Heart left ventricle (tissue), 16 donors: ENCODE data around the gene LGI1. TPM values are rescaled to one million over a fixed set of nuclear protein-coding genes. Genes with fewer than 3 reads are reported as not detected.

Experiments used
- ATAC-seq, 4 donors: fragments of 200-7000 bp; cut with Tn5 transposase; one replicate each; pipeline ENCODE4 v1.9.1; 2020 to 2022; ENCODE audit warnings: moderate library complexity in 4 of 4, mild to moderate bottlenecking in 3 of 4, moderate number of reproducible peaks in 1 of 4
- DNase-seq, 5 donors: peaks; one replicate each; pipeline ENCODE4 v3.0.0-alpha.2; 2020
- H3K27ac ChIP-seq, 12 donors: fragments of 200-600 bp; sonication (generic) in 4 of 12; one replicate each; pipeline versions ENCODE4 v1.5.0 to v1.8.0; 2016 to 2022; ENCODE audit warnings: mild to moderate bottlenecking in 2 of 12
- H3K27me3 ChIP-seq, 9 donors: fragments of 200-600 bp; sonication (generic) in 2 of 9; one replicate each; pipeline versions ENCODE4 v1.5.1 to v1.8.0; 2016 to 2022; ENCODE audit warnings: mild to moderate bottlenecking in 3 of 9
- H3K36me3 ChIP-seq, 9 donors: fragments of 200-600 bp; sonication (generic) in 2 of 9; one replicate each; pipeline versions ENCODE4 v1.5.0 to v1.8.0; 2018 to 2022; ENCODE audit warnings: mild to moderate bottlenecking in 2 of 9
- H3K4me1 ChIP-seq, 12 donors: fragments of 200-600 bp; sonication (generic) in 4 of 12; one replicate each; pipeline versions ENCODE4 v1.5.0 to v1.8.0; 2016 to 2022; ENCODE audit warnings: mild to moderate bottlenecking in 3 of 12
- H3K4me3 ChIP-seq, 12 donors: fragments of 200-600 bp; sonication (generic) in 4 of 12; one replicate each; pipeline versions ENCODE4 v1.5.0 to v1.8.0; 2017 to 2022; ENCODE audit warnings: mild to moderate bottlenecking in 9 of 12, moderate library complexity in 4 of 12
- H3K9me3 ChIP-seq, 12 donors: fragments of 200-600 bp; sonication (generic) in 4 of 12; one replicate each; pipeline versions ENCODE4 v1.5.0 to v1.8.0; 2016 to 2022; ENCODE audit warnings: mild to moderate bottlenecking in 1 of 12
- POLR2A ChIP-seq, 2 donors: fragments of 450-650 bp; IDR thresholded peaks; one replicate each; pipeline ENCODE4 v1.6.1; 2017; ENCODE audit warnings: antibody characterized with exemption in 2 of 2, mild to moderate bottlenecking in 2 of 2, moderate library complexity in 2 of 2
- WGBS, 4 donors: extraction: QIAGEN DNeasy Blood & Tissue Kit in 2 of 4; methylation state at CpG; one replicate each; pipeline versions ENCODE4 v1.1.5 to v1.1.7; 2013 to 2018; 5-methylcytosine and 5-hydroxymethylcytosine counted together
- intact Hi-C, 10 donors: fragments of 100-400 bp; cut with DNase I; formaldehyde crosslinking; loops; one replicate each; pipeline versions ENCODE4 v1.11.1 to v1.14.2; 2022
- polyA plus RNA-seq, 2 donors: library from polyadenylated mRNA; stranded (reverse); fragments of 200-250 nt; gene quantifications; one replicate each; pipeline ENCODE4 v1.2.3, GENCODE V29; 2013
- total RNA-seq, 9 donors: library from RNA; depleted of rRNA in 2 of 9; stranded (reverse); fragments of >200 nt in 2 of 9; fragmentation: NEBNext Ultra II Directional in 3 of 9; extraction: Animal tissue kit (Norgen Biotek cat#: 25700) in 3 of 9; gene quantifications; one replicate each; pipeline versions ENCODE4 v1.1.0 to v1.2.4, GENCODE V29; 2016 to 2023
- TF ChIP-seq, protein P1 (sequence below), 12 donors: fragments of 200-600 bp; sonication (generic) in 4 of 12; IDR thresholded peaks; one replicate each; pipeline versions ENCODE4 v1.5.0 to v1.8.0; 2018 to 2022; ENCODE audit warnings: antibody characterized with exemption in 12 of 12, mild to moderate bottlenecking in 5 of 12
- donor health status: ischemic (EF 13 %, LVEDD 7.1; RV severe dilation, severe dysfunction).
- donor health status: healthy with polysubstance abuse.
- donor health status: DM: no; HTN: yes; CAD: no.
- donor health status: DM: no; HTN: no; CAD: no.
- donor health status: ischemic (EF 25% LVEDD 6.9; RV normal size, moderate dysfunction).
- donor health status: ischemic (EF 25% LVEDD 5.7; RV mildly dilated, moderate dysfunction).
- donor health status: healthy.
- donor health status: DM: yes; HTN: yes; CAD: no.
- donor health status: ischemic (EF 35%, LVEDD 5.7; RV mildly dilated, moderate dysfunction).
- donor health status: nonischemic (EF 11% LVEDD 7.7; RV severe dilation, severe dysfunction).
- donor health status: DM: yes; HTN: yes; CAD: no.
- donor health status: PGD.
- donor health status: ischemic (EF 29% LVEDD 5.4; RV normal size, mild dysfunction).
- donor health status: nonischemic (EF 23%, LVEDD 6.1; RV moderate dilation, normal function).

Gene LGI1
- total and polyA plus RNA-seq, 11 donors, result 0.30 to 0.57 (median 0.52) TPM; not detected in 8

DNA sequence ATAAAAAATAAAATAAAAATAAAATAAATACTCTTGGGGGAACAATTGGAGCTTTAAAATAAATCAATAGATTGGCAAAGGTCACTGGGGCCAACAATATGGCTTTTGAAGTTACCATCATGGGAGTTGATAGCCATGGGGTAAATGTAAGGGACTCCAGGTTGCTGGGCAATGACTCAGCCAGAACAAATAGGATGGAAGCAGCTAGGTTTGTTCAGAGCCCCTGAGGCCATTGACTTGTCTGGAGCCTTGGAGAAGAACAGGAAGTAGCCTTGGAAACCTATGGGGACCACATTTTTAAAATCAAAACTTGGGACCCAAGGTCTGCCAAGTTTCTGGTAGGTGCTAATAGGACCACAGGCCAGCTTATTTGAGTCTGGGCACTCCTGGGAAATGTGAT is 35.2 kb upstream of the LGI1 start:
- H3K9me3 ChIP-seq, result no peaks in the 10 kb centered on the region
- H3K27me3 ChIP-seq, result peaks cover 0 to 23% (median 3%) of the 10 kb centered on the region in 9 donors
- intact Hi-C loops, result no loop called here
- no peak for DNase-seq
- no peak overlapping the region for H3K27ac ChIP-seq
- TF ChIP-seq POLR2A (IDR thresholded peaks at IDR 0.05), result no peak
- TF ChIP-seq, protein P1, sequence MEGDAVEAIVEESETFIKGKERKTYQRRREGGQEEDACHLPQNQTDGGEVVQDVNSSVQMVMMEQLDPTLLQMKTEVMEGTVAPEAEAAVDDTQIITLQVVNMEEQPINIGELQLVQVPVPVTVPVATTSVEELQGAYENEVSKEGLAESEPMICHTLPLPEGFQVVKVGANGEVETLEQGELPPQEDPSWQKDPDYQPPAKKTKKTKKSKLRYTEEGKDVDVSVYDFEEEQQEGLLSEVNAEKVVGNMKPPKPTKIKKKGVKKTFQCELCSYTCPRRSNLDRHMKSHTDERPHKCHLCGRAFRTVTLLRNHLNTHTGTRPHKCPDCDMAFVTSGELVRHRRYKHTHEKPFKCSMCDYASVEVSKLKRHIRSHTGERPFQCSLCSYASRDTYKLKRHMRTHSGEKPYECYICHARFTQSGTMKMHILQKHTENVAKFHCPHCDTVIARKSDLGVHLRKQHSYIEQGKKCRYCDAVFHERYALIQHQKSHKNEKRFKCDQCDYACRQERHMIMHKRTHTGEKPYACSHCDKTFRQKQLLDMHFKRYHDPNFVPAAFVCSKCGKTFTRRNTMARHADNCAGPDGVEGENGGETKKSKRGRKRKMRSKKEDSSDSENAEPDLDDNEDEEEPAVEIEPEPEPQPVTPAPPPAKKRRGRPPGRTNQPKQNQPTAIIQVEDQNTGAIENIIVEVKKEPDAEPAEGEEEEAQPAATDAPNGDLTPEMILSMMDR (IDR thresholded peaks at IDR 0.05), result no peak
- H3K4me3 ChIP-seq, result no peak overlapping the region
- no peaks in the 10 kb centered on the region for H3K36me3 ChIP-seq
- ATAC-seq, result no peak
- H3K4me1 ChIP-seq, result peaks cover 0 to 6% (median 0%) of the 10 kb centered on the region in 12 donors

DNA sequence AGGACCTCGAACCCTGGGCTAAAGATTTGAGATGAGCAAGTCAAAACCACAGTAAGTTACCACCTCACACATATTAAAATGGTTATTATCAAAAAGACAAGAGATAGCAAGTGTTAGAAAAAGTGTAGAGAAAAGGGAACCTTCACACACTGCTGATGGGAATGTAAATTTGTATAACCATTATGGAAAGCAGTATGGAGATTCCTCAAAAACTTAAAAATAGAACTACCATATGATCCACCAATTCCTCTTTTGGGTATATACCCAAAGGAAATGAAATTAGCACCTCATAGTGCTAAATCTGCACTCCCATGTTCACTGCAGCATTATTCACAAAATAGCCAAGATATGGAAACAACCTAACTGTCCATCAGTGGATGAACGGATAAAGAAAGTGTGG is 34.6 kb upstream of the LGI1 start:
- Histone ChIP-seq H3K4me3 (no peak overlapping the region), H3K9me3 (no peaks in the 10 kb centered on the region), H3K27me3 (peaks cover 0 to 25% (median 3%) of the 10 kb centered on the region in 9 donors), H3K27ac (no peak overlapping the region), H3K4me1 (peaks cover 0 to 6% (median 0%) of the 10 kb centered on the region in 12 donors), H3K36me3 (no peaks in the 10 kb centered on the region)
- TF ChIP-seq POLR2A (IDR thresholded peaks at IDR 0.05), result no peak
- TF ChIP-seq, protein P1 (IDR thresholded peaks at IDR 0.05), result no peak
- no peak for ATAC-seq
- no peak for DNase-seq
- intact Hi-C loops, result no loop called here
- WGBS, 4 donors, result 71 to 86% (median 83%) methylated on average over 2 of the region's 2 CpGs

DNA sequence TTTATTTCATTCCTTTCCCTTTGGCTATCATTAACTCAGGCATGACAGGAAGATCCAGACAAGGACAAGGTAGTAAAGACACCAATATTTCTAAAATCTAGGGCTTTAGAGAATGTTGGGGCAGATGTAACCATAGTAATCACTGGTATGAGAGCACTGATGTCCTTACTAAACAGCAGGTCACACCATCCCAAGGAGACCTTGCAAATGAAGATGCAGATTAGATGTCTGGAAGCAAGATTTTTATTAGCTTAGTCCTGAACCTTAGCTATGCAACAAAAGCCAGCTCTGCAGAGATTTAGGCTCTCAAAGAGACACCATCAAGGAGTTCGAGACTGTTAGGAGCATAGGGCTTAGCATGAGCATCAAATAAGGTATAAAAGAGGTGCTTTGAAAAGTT is 31.7 kb upstream of the LGI1 start:
- Histone ChIP-seq H3K4me3 (no peak overlapping the region), H3K36me3 (no peaks in the 10 kb centered on the region), H3K9me3 (no peaks in the 10 kb centered on the region), H3K4me1 (no peaks in the 10 kb centered on the region), H3K27ac (no peak overlapping the region), H3K27me3 (peaks cover 0 to 26% (median 3%) of the 10 kb centered on the region in 9 donors)
- intact Hi-C loops, result no loop called here
- whole genome bisulfite sequencing, 4 donors, result 69 to 84% (median 73%) methylated on average over 1 of the region's 1 CpG
- ATAC-seq (no peak), DNase-seq (no peak)
- TF ChIP-seq, protein P1 (IDR thresholded peaks at IDR 0.05), result no peak
- no peak for TF ChIP-seq POLR2A (IDR thresholded peaks at IDR 0.05)

DNA sequence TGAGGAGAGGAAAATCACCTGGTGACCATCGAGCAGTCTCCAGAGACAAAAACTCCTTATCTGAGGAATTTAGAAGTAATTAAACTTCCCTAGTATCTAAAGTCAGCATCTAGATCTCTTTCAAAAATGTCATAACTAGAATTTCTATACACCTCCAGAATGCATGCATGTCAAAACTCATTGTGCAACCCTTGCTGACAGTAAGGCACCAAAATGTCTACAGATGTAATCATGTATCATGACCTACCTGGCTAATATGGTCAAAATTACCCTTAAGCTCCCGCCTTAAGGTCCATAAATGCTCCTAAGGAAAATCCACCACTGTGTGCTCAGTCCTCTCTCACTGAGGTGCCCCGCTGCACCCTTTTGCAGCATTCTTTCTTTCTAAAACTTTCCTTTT is 16.4 kb upstream of the LGI1 start:
- intact Hi-C loops, result no loop called here
- no peak for TF ChIP-seq POLR2A (IDR thresholded peaks at IDR 0.05)
- TF ChIP-seq, protein P1 (IDR thresholded peaks at IDR 0.05), result no peak
- ATAC-seq, result no peak

More for the DNA sequence above, 16.4 kb upstream of the LGI1 start:
- H3K27ac ChIP-seq, result no peak overlapping the region
- DNase-seq, result no peak
- peaks cover 0 to 23% (median 0%) of the 10 kb centered on the region in 12 donors for H3K4me1 ChIP-seq
- peaks cover 0 to 2% (median 0%) of the 10 kb centered on the region in 12 donors for H3K9me3 ChIP-seq
- 58 to 72% (median 71%) methylated on average over 3 of the region's 3 CpGs for WGBS, 4 donors
- no peak overlapping the region for H3K4me3 ChIP-seq
- no peaks in the 10 kb centered on the region for H3K36me3 ChIP-seq
- H3K27me3 ChIP-seq, result no peaks in the 10 kb centered on the region
